ENCODE results near the gene CCDC18.

DNA sequence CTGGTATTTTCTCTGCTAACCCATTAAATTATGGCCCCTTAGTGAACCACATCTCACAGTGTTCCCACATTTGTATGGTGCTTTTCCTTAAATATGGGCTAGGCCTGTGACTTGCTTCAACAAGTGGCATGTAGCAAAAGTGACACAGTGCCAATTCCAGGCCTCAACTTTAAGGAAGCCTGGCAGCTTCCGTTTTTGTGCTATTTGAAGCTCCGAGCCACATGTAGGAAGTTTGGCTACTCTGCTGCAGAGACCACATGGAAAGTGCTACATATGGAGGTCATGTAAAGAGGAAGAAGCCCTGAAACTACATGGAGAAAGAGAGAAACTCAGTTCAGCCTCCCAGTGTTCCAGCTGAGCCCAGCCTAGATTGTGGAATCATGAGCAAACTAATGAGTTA lies 136.7 kb downstream of the CCDC18 start:
- TF ChIP-seq, protein P1, sequence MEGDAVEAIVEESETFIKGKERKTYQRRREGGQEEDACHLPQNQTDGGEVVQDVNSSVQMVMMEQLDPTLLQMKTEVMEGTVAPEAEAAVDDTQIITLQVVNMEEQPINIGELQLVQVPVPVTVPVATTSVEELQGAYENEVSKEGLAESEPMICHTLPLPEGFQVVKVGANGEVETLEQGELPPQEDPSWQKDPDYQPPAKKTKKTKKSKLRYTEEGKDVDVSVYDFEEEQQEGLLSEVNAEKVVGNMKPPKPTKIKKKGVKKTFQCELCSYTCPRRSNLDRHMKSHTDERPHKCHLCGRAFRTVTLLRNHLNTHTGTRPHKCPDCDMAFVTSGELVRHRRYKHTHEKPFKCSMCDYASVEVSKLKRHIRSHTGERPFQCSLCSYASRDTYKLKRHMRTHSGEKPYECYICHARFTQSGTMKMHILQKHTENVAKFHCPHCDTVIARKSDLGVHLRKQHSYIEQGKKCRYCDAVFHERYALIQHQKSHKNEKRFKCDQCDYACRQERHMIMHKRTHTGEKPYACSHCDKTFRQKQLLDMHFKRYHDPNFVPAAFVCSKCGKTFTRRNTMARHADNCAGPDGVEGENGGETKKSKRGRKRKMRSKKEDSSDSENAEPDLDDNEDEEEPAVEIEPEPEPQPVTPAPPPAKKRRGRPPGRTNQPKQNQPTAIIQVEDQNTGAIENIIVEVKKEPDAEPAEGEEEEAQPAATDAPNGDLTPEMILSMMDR (IDR thresholded peaks at IDR 0.05), result no peak
- TF ChIP-seq POLR2A (IDR thresholded peaks at IDR 0.05), result no peak

All from thyroid gland (tissue), 4 donors.